ENCODE data around the gene MRPL44.

The MRPL44 gene

DNA sequence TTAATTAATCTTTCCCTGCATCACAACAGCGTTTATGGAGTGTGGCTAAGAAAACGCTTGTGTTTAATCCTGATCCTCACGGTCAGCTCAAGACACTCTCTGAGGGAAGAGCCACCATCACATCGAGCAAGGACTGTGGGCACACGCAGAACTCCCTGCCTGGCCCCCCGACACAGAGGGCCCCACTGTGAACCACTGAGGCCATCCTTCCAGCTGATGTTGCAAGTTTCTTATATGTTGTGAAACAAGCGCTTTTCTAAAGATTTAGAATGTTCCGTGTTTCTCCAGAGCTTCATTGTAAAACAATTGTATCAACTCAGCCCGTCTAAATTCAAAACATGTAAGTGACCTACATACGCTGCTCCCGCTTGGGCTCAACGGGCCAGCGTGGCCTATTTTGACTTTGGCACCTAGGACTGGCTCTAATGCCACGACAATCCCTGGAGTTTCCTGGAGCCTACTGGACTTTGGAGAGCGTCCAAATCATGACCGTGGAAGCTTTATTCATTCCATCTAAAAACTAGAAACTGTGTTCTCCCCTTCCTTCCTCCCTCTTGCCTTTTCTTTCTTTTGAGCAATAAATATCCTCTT is 46.9 kb downstream of the MRPL44 start:
- H3K4me1 ChIP-seq (ENCODE audit: low read depth, poor library complexity, severe bottlenecking) = no peaks in the 10 kb centered on the region
- no peak overlapping the region for H3K4me2 ChIP-seq
- no peaks in the 10 kb centered on the region for H3K27me3 ChIP-seq (ENCODE audit: insufficient read depth, low read depth)
- TF ChIP-seq CTCF (conservative IDR thresholded peaks at IDR 0.05; ENCODE audit: low read depth, low read length) = no peak
- no peaks in the 10 kb centered on the region for H3K36me3 ChIP-seq (ENCODE audit: insufficient read depth)
- no peak overlapping the region for H3K27ac ChIP-seq
- no peaks in the 10 kb centered on the region for H3K79me2 ChIP-seq (ENCODE audit: insufficient read depth, low read depth)
- H3K9ac ChIP-seq = no peak overlapping the region
- H3K4me3 ChIP-seq (IDR thresholded peaks at IDR 0.05; ENCODE audit: insufficient read depth, low read depth, low read length) = no peak overlapping the region
- H2AFZ ChIP-seq (ENCODE audit: low read depth) = no peak overlapping the region
- no peaks in the 10 kb centered on the region for H4K20me1 ChIP-seq (ENCODE audit: insufficient read depth)

DNA sequence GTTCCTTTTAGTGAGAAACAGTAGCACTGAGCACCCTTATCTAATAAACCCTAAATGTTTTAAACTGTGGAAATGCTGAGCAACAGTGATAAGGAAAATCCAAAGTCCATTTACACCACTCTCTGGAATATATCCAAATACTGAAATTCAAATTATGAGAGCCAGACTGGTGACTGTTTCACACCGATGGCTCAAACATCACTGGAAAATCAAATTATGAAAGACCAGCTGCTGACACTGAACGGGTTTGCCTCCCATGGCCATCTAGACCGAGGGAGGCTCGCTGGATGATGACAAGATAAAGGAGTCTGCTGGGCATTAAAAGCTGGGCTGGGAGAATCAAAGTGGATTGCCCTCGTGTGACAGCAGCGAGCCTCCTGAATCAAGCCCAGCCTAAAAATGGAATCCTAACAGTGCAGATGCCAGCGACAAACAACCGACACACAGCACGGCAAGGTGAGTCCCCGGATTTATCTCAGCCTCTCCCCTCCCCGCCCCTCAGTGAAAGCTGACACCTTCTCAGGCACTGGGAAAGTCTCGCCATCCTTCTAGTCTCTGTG is 51.5 kb downstream of the MRPL44 start:
- Histone ChIP-seq H3K4me1 (ENCODE audit: low read depth, poor library complexity, severe bottlenecking) (peaks cover 9% of the 10 kb centered on the region), H3K9ac (no peak overlapping the region), H3K79me2 (ENCODE audit: insufficient read depth, low read depth) (no peaks in the 10 kb centered on the region), H3K27me3 (ENCODE audit: insufficient read depth, low read depth) (no peaks in the 10 kb centered on the region), H4K20me1 (ENCODE audit: insufficient read depth) (no peaks in the 10 kb centered on the region), H3K4me2 (no peak overlapping the region), H3K4me3 (IDR thresholded peaks at IDR 0.05; ENCODE audit: insufficient read depth, low read depth, low read length) (no peak overlapping the region), H2AFZ (ENCODE audit: low read depth) (no peak overlapping the region), H3K36me3 (ENCODE audit: insufficient read depth) (no peaks in the 10 kb centered on the region), H3K27ac (no peak overlapping the region)
- no peak for TF ChIP-seq CTCF (conservative IDR thresholded peaks at IDR 0.05; ENCODE audit: low read depth, low read length)

- H3K4me1 ChIP-seq (ENCODE audit: low read depth, poor library complexity, severe bottlenecking) = peaks cover 9% of the 10 kb centered on the region
- H4K20me1 ChIP-seq (ENCODE audit: insufficient read depth) = no peaks in the 10 kb centered on the region
- no peak for TF ChIP-seq CTCF (conservative IDR thresholded peaks at IDR 0.05; ENCODE audit: low read depth, low read length)
- no peak overlapping the region for H2AFZ ChIP-seq (ENCODE audit: low read depth)
- H3K4me2 ChIP-seq = no peak overlapping the region
- H3K4me3 ChIP-seq (IDR thresholded peaks at IDR 0.05; ENCODE audit: insufficient read depth, low read depth, low read length) = no peak overlapping the region
- no peaks in the 10 kb centered on the region for H3K27me3 ChIP-seq (ENCODE audit: insufficient read depth, low read depth)
- no peak overlapping the region for H3K9ac ChIP-seq
- no peaks in the 10 kb centered on the region for H3K36me3 ChIP-seq (ENCODE audit: insufficient read depth)
- no peak overlapping the region for H3K27ac ChIP-seq
- H3K79me2 ChIP-seq (ENCODE audit: insufficient read depth, low read depth) = no peaks in the 10 kb centered on the region
Observed at GRCh38 chr2:224009605-224010315, 52.5 kb downstream of the MRPL44 start.

DNA sequence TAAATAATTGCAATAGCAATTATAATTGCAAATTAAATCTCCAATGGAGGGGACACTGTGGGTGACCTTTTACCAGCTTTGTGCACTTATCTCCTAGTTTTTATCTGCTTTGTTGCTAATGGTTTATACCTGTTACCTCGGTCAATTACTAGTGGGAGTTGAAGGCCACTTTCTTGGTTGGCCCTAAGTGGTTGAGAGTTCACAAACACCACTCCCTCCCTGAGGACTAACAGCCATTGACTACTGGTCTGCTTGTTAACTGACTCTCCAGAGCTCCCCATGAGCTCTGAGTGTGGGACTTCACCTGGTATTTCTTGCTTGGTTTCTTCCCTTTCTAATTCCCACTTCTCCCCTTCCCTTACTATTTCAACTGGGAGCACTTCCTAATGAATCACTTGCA is 54.6 kb downstream of the MRPL44 start:
- H4K20me1 ChIP-seq (ENCODE audit: insufficient read depth) = no peaks in the 10 kb centered on the region
- H3K27me3 ChIP-seq (ENCODE audit: insufficient read depth, low read depth) = no peaks in the 10 kb centered on the region
- no peak for TF ChIP-seq CTCF (conservative IDR thresholded peaks at IDR 0.05; ENCODE audit: low read depth, low read length)
- H2AFZ ChIP-seq (ENCODE audit: low read depth) = no peak overlapping the region
- no peak overlapping the region for H3K27ac ChIP-seq
- H3K36me3 ChIP-seq (ENCODE audit: insufficient read depth) = no peaks in the 10 kb centered on the region
- no peak overlapping the region for H3K9ac ChIP-seq
- no peaks in the 10 kb centered on the region for H3K79me2 ChIP-seq (ENCODE audit: insufficient read depth, low read depth)
- H3K4me3 ChIP-seq (IDR thresholded peaks at IDR 0.05; ENCODE audit: insufficient read depth, low read depth, low read length) = no peak overlapping the region
- H3K4me2 ChIP-seq = no peak overlapping the region
- peaks cover 9% of the 10 kb centered on the region for H3K4me1 ChIP-seq (ENCODE audit: low read depth, poor library complexity, severe bottlenecking)

Measured in KMS-11 (cell line).